WI38 (cell line): ENCODE measurements around the gene TMEM54.

Experiments used
- H3K4me3 ChIP-seq: 2 replicates; pipeline ENCODE4 v1.5.1; 2011; ENCODE audit warnings: low read depth, mild to moderate bottlenecking, control low read depth, low read length
- TF ChIP-seq, protein P1 (sequence below): IDR thresholded peaks from 2 replicates; pipeline ENCODE4 v1.5.1; 2012; ENCODE audit warnings: low read depth, mild to moderate bottlenecking, control low read depth, low read length

Gene TMEM54

DNA sequence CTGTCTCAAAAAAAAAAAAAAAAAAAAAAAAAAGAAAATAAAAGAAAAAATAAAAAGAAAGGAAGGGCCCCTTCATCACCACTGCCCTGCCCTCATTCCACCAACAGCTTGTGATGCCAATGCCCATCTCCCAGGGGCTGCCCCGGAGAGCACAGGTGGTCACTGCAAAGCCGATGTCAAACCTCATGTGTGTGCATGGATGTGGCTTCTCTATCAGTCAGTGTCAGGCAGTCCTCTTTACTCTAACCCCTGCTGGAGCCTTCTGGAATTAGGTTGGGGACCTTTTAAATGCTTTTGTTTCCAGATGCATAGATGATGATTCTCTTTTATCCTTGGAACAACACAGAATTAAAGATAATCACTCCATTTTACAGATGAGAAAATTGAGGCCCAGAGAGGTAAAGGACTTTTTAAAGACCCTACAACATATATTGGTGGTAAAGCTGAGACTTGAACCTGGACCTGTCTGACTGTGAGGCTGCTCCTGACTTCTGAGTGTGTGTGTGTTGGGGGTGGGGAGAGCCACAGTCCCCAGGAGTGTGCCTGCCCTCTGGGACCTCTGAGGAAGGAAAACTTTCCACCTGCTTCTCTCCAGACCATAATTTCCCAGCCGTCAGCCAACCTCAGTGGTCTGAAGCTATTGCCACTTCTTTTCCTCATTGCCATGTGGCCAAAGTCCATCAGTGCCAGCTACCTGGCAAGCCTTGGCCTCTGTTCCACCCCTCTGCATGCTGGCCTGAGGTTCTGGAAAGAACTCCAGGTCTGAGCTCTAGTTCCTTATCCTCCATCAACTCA is 3.0 kb upstream of the TMEM54 start:
- TF ChIP-seq, protein P1, sequence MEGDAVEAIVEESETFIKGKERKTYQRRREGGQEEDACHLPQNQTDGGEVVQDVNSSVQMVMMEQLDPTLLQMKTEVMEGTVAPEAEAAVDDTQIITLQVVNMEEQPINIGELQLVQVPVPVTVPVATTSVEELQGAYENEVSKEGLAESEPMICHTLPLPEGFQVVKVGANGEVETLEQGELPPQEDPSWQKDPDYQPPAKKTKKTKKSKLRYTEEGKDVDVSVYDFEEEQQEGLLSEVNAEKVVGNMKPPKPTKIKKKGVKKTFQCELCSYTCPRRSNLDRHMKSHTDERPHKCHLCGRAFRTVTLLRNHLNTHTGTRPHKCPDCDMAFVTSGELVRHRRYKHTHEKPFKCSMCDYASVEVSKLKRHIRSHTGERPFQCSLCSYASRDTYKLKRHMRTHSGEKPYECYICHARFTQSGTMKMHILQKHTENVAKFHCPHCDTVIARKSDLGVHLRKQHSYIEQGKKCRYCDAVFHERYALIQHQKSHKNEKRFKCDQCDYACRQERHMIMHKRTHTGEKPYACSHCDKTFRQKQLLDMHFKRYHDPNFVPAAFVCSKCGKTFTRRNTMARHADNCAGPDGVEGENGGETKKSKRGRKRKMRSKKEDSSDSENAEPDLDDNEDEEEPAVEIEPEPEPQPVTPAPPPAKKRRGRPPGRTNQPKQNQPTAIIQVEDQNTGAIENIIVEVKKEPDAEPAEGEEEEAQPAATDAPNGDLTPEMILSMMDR: no peak
- no peak overlapping the region for H3K4me3 ChIP-seq

DNA sequence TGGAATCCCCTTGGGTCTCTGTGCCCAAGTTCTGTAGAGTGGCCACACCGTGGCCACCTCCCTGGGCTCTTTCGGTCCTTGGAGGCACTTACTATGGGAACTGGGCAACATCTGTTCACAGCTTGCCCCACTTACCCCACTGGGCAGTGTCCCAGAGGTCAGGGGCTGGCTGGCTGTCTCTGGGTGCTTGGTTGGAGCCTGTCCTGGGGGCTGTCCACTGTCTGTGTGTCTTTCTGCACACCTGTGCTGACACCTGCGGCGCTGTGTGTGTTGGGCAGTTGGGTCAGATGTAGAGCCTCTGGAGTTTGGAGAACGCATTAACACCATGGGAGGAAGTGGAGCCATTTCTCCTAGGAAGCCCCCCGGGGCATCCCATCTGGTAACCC is 1.3 kb upstream of the TMEM54 start:
- TF ChIP-seq, protein P1: no peak
- no peak overlapping the region for H3K4me3 ChIP-seq

- H3K4me3 ChIP-seq: peak overlapping the region; percentile 61
- TF ChIP-seq, protein P1: no peak
These were observed 790 bp upstream of the TMEM54 start for GRCh38 chr1:32901823-32902534.

GRCh38 chr1:32900371-32900955 is 726 bp downstream of the TMEM54 start:
- peak overlapping the region; percentile 71 for H3K4me3 ChIP-seq
- TF ChIP-seq, protein P1: no peak

DNA sequence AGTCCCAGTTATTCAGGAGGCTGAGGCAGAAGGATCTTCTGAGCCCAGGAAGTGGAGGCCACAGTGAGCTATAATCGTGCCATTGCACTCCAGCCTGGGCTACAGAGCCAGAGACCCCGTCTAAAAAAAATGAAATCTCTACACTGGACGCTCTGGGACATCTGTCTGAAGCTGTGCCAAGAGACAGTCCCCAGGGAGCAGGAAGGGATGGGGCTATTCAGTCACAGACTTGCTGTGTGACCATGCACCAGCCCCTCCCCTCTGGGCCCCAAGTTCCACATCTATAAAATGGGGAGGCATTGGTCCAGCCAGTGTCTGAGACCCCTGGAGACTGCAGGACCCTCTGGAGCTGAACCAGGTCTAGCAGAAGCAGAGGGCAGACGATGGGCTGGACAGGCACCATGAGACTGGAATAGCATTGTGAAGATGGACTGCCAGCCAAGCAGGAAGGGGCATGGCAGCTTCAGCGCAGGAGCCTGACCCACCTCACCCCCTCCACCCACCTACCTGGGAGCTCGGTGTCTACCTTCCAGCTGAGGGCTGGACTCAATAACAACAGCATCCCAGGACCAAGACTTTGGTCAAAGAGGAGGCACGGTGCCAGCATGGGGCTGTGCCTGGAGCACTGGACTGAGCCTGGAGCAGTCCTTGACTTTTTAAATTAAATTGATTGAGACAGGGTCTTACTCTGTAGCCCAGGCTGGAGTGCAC is 1.4 kb downstream of the TMEM54 start:
- TF ChIP-seq, protein P1: no peak
- no peak overlapping the region for H3K4me3 ChIP-seq

- H3K4me3 ChIP-seq: no peak overlapping the region
- TF ChIP-seq, protein P1: no peak
These were observed 2.2 kb downstream of the TMEM54 start for GRCh38 chr1:32898958-32899357.
